Right lobe of liver (tissue), 4 donors: ENCODE measurements around the gene ACAD10.

Experiments
- CTCF ChIP-seq, 4 donors: fragments of 200-600 bp in 3 of 4; fragments of 450-650 bp in 1 of 4; IDR thresholded peaks; one replicate each; pipeline versions ENCODE4 v1.5.1 to v1.8.0; 2016 to 2022; ENCODE audit warnings: antibody characterized with exemption in 4 of 4, mild to moderate bottlenecking in 2 of 4
- POLR2A ChIP-seq: fragments of 450-650 bp; IDR thresholded peaks from one replicate; pipeline ENCODE4 v1.6.1; 2017; ENCODE audit warnings: antibody characterized with exemption, mild to moderate bottlenecking
- donor health status: DM: no; HTN: no; CAD: no.
- donor health status: DM: no; HTN: no; CAD: no.
- donor health status: DM: no; HTN: yes; CAD: no.

GRCh38 chr12:111799758-111800157, 113.9 kb downstream of the ACAD10 start:
- TF ChIP-seq CTCF (IDR thresholded peaks at IDR 0.05) = no peak
- TF ChIP-seq POLR2A = no peak
